HG03025 (cell line): Measurements from ENCODE around the gene MELTF.
A peak's percentile ranks its signal among the peaks of the same experiment; 100 is the strongest.

Source experiments
- ATAC-seq: cut with Tn5 transposase; IDR thresholded peaks from one replicate; pipeline ENCODE4 v1.9.1; 2021; ENCODE audit warnings: mild to moderate bottlenecking, moderate library complexity; ENCODE audit not compliant: unreplicated experiment, low FRiP score

The MELTF gene

DNA sequence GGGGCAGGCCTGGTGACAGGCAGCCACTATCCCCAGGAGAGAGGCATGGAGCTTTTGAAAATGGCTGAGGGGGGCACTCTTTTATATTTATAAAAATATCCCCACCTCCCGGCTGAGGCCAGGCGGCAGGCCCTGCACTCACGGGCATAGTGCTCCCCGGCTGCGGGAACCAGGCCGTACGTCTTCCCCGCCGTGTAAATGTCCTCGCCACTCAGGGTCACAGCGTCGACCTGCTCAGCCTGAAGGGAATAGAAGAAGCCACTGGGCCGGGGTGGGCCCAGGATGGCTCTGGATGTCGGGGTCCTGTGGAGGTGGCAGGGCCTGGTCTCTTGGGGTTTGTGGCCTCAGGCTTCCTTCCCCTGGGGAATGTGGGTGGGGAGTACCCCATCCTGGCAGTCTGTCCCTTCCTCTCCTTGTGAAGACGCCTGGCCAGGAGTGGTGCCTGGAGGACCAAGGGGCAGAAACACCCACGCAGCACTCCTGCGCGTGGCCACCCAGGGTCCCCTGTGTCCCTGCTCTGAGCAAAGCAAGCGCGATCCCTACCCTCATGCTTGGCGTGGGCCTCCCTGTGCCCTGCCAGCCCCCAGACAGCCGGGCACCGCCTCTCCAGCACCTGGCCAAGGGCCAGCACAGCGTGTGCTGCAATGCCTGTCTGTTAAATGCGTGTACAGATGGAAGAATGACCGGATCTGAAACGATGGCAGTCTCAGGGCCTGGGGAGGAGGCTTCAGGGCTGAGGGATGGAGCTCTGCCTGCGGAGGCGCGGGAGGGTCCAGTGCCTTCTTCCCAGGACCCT lies 18.9 kb downstream of the MELTF start:
- ATAC-seq = no peak

DNA sequence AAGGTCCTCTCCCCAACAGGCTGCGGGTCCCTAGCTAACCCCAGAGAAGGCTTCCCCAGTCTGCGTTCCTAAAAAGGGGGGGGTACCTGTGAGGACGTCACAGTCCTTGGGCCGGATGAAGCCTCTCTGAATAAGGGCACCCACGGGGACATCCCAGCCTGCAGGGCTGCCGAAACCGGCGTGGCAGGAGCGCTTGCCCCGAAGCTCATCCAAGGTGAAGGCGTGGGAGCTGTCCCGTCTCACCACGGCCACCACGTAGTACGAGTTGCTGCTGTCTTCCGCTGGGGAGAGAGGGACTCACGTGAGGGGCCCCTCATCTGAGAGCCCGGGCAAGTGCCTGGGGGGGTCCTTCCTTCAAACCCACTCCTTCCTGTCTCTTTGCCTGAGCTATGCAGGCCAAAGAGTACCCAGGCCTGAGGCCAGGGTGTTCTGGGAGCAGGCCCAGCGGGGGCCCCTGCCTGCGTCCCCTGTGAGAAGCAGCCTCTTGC lies 20.0 kb downstream of the MELTF start:
- ATAC-seq = no peak

DNA sequence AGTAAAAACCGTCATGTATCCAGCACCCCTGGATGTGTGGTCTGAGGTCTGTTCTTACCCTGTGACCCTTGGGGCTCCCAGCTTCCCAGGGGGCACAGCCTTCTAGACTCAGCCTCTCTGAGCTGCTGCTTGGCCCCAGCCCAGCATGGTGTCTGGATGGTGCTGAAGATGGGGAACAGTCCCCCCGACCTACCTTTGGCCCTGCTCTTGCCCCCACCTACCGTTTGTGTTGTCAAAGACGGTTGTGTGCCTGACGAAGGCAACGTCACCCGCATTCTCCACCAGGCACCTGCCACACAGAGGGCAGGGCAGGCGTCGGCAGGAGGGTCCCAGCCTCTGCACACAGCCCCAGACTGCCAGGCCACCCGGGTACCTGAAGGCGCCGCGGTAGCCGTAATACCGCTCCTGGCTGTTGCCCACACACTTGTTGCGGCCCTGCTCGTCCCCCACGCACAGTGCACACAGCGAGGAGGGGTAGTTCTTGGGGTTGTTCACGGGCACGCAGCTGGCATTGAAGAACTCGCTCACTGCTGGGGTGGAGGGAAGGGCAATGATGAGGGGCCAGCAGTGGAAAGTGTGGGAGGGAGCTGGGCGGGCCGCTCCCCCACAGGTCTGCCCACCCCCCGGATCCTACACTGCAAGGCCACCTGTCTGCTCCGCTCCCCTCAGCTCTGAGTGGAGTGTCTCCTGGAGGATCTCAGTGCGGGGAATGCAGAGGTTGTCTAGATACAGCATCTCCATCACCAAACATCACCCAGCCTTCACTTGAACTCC lies 21.0 kb downstream of the MELTF start:
- no peak for ATAC-seq

DNA sequence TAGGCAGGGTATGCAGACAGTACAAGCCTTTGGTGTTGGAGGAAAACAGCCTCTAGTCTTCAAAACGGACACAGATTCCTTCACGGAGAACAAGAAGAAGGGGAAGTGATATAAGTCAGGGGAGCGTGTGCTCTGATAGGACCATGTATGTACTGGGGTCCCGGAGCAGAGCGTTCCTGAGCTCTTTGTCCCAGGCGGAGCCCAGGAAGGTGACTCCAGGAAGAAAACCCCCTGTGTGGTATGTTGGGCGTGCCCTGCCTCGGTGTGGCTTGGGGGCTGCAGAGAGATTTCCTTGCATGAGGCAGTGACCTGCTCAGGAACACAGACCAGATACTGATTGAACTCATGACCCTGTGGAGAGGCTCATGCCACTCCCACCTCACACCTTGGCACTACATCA lies 21.7 kb downstream of the MELTF start:
- no peak for ATAC-seq

DNA sequence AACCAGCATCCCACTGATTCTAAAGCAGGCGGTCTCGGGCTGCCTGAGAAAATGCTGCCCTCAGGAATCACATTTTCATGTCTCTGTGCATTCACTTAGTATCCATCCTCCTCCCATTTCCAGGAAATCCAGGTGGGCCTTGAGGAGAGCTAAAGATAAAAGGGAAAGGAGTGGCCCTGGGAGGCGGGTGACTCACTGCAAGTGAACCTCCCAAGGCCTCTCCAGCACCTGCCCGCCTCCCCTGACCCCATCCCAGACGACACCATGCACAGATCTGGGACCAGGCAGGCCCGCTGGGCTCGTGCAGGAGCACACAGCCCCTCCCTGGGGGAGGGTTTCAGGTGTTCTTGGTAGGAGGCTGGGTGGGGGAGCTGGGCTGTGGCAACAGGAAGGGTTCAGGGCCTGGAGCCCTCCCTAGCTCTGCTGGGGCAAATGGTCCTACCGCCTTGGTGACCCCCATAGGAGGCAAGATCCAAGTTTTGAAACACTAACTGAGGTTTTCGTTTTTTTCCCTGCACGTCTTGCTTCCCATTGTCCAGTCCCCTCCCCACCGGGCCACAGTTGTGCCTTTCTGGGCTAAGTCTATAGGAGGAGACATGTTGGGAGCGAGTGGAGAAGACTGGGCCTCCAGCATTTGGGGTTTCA lies 22.2 kb downstream of the MELTF start:
- ATAC-seq = no peak

DNA sequence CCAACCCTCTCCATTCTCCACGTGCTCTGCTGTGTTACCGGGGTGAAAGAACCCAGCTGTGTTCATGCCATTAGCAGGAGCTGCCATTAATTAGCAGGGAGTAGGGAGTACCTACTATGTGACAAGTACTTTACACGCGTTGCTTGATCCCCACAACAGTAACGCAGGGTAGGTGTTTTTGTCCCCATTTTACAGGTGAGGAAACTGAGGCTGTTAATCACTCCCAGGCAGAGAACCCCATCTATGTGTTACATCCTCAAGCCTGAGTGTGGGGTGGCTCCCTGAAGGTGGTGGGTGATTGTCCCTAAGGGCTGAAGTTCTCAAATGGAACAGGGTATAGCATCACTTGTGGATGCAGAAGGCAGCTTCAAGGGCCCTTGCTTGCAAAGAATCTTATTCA lies 22.8 kb downstream of the MELTF start:
- ATAC-seq = no peak

DNA sequence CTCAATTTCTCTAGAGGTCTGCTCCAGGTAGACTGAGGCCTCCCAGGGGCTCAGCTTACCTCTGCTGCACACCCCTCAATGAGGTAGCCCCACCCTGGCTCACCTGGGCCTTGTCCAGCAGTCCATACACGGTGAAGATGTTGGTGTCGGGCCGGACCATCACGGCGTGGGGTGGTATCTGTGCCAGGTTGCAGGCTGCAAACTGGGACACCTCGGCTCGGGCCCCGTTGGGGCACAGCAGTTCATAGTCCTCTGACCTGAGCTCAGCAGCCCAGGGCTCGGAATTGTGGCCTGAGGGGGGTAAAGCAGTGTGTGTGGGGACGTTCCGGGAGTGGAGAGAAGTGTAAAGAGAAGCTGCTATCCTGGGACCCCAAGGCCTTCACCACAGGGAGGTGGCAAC lies 23.2 kb downstream of the MELTF start:
- ATAC-seq = no peak

DNA sequence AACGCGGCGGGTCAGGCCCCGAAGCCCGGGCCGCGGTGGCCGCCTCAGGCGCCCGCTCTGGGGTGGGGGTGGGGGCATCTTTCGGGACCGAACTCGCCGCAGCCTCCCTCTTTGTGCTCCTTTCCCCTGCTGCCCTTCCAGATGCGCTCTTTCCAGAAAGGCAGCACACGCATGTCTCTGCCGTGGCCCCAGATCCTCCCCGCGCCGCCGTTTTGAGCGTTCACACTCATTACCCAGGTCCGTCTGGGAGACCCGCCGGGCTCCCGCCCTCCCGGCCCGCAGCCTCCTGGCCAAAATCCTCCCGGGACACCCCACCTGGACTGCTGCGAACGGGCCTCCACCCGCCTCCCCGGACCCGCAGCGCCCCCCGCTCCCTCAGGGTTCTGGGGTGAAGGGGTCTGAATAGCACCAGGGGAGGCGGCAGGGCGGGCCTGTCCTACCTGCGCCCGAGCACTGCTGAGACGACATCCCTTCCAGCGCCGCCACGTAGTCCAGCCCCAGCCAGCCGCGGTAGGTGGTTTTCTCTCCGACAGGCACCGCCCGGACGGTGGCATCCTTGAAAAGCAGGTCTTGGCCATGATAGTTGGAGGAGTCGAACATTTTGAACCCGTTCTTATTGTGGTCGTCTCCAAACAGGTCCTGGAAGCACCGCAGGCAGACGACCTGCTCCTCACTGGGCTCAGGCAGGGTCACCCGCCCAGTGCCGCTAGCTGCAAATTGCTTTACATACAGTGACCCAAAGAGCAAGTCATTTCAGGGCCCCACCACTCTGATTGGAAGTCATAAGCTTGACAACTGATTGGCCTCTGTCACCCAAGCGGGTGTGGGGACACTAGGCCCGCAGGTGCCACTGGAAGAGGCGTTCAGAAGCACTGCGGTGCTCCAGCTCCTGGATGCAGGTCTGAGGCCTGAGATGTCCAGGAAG lies 25.9 kb downstream of the MELTF start:
- ATAC-seq = peak; percentile 21

DNA sequence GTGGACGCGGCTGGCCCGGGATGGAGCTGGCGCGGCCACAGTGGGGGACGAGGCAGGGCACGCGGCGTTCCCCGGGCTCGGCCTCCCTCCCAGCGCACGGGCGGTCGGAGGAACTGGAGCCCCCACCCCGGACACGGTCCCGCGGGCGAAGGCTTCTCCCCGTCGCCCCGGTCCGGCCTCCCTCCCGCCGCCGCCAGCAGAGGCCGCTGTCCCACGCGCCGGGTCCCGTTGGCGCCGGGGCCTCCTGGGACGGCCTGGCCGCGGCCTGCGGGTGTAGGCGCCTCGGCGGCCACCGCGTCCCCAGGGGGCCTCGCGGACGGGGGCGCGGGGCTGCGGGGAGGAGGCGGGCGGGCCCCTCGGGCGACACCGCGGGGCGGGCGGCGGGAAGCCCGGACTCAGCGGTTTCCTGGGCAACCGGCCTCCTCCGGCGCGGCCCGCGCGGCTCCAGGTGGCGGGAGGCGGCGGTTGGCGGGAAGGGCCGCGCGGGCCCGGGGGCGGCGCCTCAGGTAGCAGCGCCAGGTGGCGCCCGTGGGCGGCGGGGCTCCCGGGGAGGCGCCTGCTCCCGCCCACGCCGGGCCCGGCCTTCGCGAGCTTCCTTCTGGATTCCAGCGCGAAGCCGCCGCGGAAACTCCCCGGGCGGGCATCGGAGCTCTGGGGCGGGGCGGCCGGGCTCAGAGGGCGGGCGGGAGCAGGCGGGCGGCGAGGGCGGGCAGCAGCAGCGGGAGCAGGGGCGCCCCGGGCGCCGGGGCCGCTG lies 26.7 kb downstream of the MELTF start:
- ATAC-seq = peak; percentile 65

DNA sequence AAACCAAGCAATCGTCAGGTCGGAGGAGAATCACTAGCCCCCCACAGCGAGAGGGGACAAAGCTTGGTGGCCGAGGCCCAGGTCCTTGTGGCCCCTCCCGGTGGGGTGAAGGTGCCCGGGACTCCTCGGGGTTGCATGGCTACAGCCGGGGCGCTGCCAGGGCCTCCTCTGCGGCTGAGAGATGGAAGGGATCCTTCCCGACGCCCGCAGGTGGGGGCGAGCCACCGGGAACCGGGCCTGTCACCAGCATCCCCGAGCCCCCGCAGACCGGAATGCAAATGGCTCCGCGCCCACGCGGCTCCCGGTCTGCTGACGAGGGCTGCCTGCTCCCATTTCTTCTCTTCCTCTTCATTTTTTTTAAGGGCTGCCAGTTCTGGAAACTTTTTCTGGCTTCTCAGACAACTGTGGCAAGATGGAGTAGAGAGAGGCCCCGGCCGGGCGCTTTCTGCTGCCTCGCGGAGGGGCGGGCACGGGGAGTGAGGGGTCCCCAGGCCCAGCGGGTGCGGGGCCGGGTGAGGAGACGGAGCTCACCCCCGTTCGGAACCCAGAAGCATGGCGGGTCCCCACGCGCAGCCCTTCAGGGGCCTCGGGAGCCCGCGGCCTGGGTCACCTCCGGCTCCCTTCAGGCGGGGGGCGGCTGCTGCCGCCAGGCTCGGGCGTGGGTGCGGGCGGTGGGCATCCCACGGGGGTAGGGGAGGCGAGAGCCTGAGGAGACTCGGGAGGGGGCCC lies 27.5 kb downstream of the MELTF start:
- no peak for ATAC-seq

DNA sequence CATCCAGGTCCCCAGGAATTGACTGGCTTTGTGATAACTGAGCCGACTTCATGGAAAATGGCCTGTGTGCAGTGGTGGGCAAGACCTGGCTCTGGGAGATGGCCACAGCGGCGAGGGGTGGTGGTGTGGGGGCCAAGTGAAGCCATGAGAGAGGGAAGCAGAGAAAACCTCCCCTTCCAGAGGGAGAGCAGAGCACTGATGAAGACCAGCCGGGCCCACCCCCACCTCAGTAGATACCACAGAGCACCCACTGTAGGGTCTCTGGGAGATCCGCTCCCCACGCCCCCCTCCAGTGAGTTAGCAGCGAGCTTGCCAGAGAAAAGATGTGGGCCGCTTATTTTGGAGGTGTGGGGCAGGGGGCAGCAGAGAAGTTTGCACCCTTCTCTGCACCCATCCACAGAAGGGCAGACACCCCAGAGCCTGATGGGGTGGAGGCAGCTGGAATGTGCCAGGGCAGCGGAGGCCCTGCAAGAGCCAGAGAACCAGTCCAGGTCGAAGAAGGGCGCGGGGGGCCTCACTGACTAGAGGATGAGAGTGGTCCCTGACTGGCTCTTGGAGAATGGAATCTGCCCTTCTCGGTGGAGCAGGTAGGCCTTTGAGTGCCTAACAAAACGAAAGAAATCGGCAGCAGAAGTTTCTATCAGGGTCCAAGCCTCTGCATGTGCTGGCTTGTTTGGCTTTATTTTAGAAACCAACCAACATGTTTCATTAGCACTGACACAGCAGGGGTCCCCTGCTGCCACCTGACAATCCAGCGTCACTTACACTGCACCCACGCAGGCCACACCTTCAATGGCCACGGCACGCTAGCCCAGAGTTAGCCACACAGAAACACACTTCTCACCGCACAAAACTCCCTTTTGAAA lies 28.3 kb downstream of the MELTF start:
- ATAC-seq = no peak

DNA sequence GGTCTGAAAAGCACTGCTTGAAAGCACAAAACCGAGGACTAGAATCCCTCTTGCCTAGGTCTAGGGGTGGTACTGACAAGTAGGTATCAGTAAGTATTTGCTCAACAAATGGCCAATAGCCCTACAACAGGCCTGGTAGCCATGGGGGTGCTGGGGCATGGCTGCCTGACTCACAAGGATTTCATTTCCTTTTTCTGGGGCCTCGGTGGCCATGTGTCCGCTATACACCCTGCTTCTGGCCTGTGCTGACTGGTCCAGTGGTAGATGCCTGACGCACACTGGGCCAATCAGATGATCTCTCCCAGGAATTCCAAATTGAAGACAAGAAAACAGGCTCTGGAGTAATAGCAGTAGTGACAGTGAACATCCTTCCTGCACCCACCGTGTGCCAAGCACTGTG lies 29.4 kb downstream of the MELTF start:
- no peak for ATAC-seq

DNA sequence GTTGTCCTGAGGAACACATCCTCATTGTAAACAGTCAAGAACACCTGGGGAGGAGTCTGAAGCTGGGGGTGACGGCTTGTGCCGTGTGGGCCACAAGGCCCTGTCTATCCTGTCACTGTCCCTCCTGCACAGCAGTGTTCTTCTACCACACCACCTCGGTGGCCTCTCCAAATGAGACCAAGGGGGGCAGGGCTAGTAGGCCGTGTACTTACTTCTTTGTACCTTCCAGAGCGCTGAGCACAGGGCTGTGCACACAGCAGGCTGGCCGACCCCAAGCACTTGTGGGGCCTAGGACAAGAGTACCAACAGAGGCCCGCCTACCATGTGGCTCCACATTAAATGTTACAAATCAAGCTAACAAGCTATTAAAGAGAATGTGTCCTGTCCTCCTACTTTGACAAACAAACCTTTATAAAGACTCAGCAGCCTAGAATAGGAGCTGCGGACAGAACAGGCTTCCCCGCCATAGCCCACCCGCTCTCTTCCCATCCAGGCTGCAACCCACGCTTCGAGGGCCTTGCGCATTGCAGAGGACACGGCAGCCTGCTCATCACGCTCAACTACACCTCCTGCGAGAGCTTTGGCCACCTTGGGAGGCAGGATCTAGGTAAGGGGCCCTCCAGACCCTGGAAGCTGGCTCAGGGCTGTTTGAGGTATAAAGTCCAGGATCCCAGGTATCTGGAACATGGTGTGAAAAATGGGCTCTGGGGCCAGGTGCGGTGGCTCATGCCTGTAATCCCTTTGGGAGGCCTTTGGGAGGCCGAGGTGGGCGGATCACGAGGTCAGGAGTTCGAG lies 30.5 kb downstream of the MELTF start:
- no peak for ATAC-seq

DNA sequence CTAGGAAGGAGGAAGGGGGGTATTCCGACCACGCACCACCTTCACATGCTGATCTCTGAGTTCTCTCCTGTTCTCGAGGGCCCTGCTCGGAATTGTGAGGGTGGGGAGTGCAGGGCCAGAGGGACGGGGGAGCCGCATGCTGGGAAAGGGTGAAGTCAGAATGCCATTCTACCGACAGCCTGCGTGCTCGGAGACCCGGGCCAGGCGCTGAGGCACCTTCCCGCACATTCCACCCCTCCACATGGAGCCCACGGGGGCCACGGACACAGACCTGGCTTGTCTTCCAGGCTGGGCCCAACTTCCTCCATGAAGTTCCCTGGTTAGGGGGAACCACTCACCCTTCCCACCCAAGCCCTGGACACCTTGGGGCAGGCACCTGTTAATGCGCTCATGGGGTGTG lies 32.3 kb downstream of the MELTF start:
- ATAC-seq = no peak

DNA sequence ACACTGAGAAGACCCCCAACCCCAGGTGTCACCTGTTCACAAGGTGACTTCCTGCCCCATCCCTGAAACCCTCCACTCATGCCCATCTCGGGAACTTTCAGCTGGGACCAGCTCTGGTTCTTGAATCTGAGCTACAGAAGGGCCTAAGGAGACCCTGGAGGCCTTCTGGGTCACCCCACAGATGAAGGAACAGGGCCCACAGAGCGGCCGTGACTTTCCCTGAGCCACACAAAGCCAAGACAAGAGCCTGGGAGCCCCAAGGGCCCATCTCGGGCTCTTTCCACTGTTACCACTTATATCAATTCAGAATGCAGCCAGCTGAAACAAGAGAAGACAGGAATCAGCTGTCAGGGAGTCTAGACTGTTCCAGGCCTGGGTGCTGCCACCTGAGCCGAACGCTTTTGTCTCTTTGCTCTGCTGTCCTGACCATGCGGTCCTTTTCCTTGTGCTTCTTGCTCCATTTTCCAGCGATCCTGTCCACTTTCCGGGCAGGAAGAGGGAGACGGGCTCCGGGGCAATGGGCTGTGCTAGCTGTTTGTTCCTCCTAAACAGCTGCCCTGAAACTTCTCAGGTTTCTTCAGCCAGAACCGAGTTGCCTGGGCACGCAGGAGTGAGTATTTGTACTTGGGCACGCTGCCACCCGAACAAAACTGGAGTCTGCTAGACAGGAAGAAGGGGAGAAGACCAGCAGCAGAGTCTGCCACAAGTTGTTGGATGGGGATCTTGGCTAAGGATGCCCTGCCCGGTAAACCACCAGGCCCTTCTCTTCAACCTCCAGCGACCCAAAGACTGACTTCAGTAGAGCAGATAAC lies 33.0 kb downstream of the MELTF start:
- no peak for ATAC-seq

DNA sequence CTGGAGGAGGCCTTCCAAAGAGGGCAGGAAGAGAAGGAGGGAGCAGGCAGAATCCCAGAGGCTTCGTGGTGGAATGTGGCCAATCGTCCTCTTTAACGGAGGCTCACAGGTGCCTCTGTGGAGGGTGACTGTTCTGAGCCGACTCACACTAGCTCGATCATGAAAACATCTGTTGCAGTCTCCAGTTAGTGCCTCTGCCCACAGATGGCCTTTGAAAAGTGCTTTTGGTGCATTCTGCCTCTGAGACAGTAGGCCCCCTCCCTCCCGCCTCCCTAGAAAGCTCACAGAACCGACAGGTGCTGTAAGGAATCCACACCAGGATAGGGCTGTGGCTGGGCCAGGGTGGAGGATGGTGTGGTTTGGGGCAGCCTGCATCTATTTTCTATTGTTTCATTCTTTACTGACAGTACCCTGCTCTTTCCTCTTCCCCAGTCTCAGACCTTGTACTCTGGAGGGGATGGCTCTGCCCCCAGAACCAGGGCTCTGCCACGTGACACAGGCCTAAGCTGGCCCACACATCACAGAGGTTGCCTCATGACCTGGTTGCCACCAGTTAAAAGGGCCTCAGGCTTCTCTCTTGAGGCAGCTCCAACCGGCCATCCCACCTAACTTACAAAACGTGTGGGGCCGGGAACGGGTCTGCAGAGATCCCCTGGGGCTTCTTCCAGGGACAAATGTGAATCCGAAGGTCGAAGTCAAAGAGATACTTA lies 33.8 kb downstream of the MELTF start:
- ATAC-seq = no peak
